PC-9 (cell line): ENCODE results near the gene GPR137.

ENCODE experiments used
- EZH2 ChIP-seq: fragments of 200-600 bp; sonication (generic); IDR thresholded peaks from 2 replicates; pipeline ENCODE4 v1.8.0; 2017; ENCODE audit warnings: antibody characterized with exemption, low read depth
- TF ChIP-seq, protein P1 (sequence below): fragments of 200-600 bp; sonication (generic); conservative IDR thresholded peaks from 2 replicates; pipeline ENCODE4 v1.6.1; 2017; ENCODE audit warnings: mixed run types, antibody characterized with exemption, mild to moderate bottlenecking, moderate library complexity

DNA sequence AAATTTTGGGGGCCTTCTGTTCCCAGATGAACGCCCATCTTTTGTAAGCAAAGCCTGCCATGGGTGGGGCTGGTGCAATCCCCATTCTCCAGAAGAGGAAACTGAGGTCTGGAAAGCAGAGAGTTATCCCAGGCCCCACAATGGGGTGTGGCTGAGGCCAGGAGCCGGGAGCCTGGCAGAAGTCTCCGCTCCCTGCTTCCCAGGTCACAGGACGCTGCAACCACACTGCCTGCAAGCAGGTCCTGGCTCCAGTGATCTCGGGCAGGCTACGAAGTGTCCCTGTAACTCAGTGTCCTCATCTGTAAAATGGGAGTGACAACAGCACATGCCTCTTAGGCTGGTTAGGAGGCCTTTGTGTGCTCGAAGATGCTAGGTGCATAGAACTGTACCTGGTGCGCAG, 32.6 kb upstream of the GPR137 start:
- TF ChIP-seq, protein P1, sequence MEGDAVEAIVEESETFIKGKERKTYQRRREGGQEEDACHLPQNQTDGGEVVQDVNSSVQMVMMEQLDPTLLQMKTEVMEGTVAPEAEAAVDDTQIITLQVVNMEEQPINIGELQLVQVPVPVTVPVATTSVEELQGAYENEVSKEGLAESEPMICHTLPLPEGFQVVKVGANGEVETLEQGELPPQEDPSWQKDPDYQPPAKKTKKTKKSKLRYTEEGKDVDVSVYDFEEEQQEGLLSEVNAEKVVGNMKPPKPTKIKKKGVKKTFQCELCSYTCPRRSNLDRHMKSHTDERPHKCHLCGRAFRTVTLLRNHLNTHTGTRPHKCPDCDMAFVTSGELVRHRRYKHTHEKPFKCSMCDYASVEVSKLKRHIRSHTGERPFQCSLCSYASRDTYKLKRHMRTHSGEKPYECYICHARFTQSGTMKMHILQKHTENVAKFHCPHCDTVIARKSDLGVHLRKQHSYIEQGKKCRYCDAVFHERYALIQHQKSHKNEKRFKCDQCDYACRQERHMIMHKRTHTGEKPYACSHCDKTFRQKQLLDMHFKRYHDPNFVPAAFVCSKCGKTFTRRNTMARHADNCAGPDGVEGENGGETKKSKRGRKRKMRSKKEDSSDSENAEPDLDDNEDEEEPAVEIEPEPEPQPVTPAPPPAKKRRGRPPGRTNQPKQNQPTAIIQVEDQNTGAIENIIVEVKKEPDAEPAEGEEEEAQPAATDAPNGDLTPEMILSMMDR = no peak
- no peak for TF ChIP-seq EZH2
